ENCODE measurements around the gene TMC6. TPM values are rescaled to one million over a fixed set of nuclear protein-coding genes. Genes with fewer than 3 reads are reported as not detected.

Gene TMC6
- total RNA-seq, 1 experiment from 2014 or later: 22.9 TPM

GRCh38 chr17:78132084-78132676 is 3.6 kb upstream of the TMC6 start:
- H3K27ac ChIP-seq (ENCODE audit: low read depth, low read length, poor library complexity, severe bottlenecking): no peak overlapping the region
- TF ChIP-seq CTCF (conservative IDR thresholded peaks at IDR 0.05; ENCODE audit: low read depth, low read length) (no peak), EZH2 (IDR thresholded peaks at IDR 0.05; ENCODE audit: borderline replicate concordance, low read depth, low read length, poor library complexity, severe bottlenecking) (no peak)
- peaks cover 38% of the 10 kb centered on the region for H3K4me1 ChIP-seq (ENCODE audit: insufficient read depth, low read length, poor library complexity, severe bottlenecking)
- ChIA-PET CTCF (no interaction called here), POLR2A (ENCODE audit: low non-redundant PET) (no interaction called here)
- BruUV-seq (replicated peaks): no TSS peak
- H3K4me3 ChIP-seq (ENCODE audit: low read depth, low read length, poor library complexity, severe bottlenecking): peak overlapping the region; percentile 23
- H3K36me3 ChIP-seq (ENCODE audit: insufficient read depth, low read length, poor library complexity, severe bottlenecking): no peaks in the 10 kb centered on the region
- DNase-seq (ENCODE audit: low spot score): no peak
- H3K27me3 ChIP-seq (replicated peaks; ENCODE audit: insufficient read depth, low read depth, low read length, poor library complexity): no peaks in the 10 kb centered on the region
- intact Hi-C loops (cut with micrococcal nuclease; ENCODE audit: unreplicated experiment): no loop called here
- H3K9me3 ChIP-seq (ENCODE audit: low read depth, low read length, poor library complexity, severe bottlenecking): no peaks in the 10 kb centered on the region

- intact Hi-C loops (cut with micrococcal nuclease; ENCODE audit: unreplicated experiment): no loop called here
- H3K36me3 ChIP-seq (ENCODE audit: insufficient read depth, low read length, poor library complexity, severe bottlenecking): no peaks in the 10 kb centered on the region
- H3K27ac ChIP-seq (ENCODE audit: low read depth, low read length, poor library complexity, severe bottlenecking): no peak overlapping the region
- POLR2A ChIA-PET (ENCODE audit: low non-redundant PET): no interaction called here
- DNase-seq (ENCODE audit: low spot score): no peak
- BruUV-seq (replicated peaks): no TSS peak
- no peaks in the 10 kb centered on the region for H3K27me3 ChIP-seq (replicated peaks; ENCODE audit: insufficient read depth, low read depth, low read length, poor library complexity)
- TF ChIP-seq EZH2 (IDR thresholded peaks at IDR 0.05; ENCODE audit: borderline replicate concordance, low read depth, low read length, poor library complexity, severe bottlenecking) (no peak), CTCF (conservative IDR thresholded peaks at IDR 0.05; ENCODE audit: low read depth, low read length) (no peak)
- CTCF ChIA-PET: no interaction called here
- peak overlapping the region; percentile 23 for H3K4me3 ChIP-seq (ENCODE audit: low read depth, low read length, poor library complexity, severe bottlenecking)
- no peaks in the 10 kb centered on the region for H3K9me3 ChIP-seq (ENCODE audit: low read depth, low read length, poor library complexity, severe bottlenecking)
- H3K4me1 ChIP-seq (ENCODE audit: insufficient read depth, low read length, poor library complexity, severe bottlenecking): peaks cover 45% of the 10 kb centered on the region
Measured at GRCh38 chr17:78131172-78132083, 2.9 kb upstream of the TMC6 start.

- intact Hi-C loops (cut with micrococcal nuclease; ENCODE audit: unreplicated experiment): no loop called here
- Histone ChIP-seq H3K27me3 (replicated peaks; ENCODE audit: insufficient read depth, low read depth, low read length, poor library complexity) (no peaks in the 10 kb centered on the region), H3K4me3 (ENCODE audit: low read depth, low read length, poor library complexity, severe bottlenecking) (peak within 1 kb of the TSS; percentile 23), H3K9me3 (ENCODE audit: low read depth, low read length, poor library complexity, severe bottlenecking) (no peaks in the 10 kb centered on the region), H3K4me1 (ENCODE audit: insufficient read depth, low read length, poor library complexity, severe bottlenecking) (peaks cover 46% of the 10 kb centered on the region), H3K36me3 (ENCODE audit: insufficient read depth, low read length, poor library complexity, severe bottlenecking) (no peaks in the 10 kb centered on the region), H3K27ac (ENCODE audit: low read depth, low read length, poor library complexity, severe bottlenecking) (no peak within 1 kb of the TSS)
- TF ChIP-seq EZH2 (IDR thresholded peaks at IDR 0.05; ENCODE audit: borderline replicate concordance, low read depth, low read length, poor library complexity, severe bottlenecking): no peak
- no peak for TF ChIP-seq CTCF (conservative IDR thresholded peaks at IDR 0.05; ENCODE audit: low read depth, low read length)
- no peak for DNase-seq (ENCODE audit: low spot score)
- no TSS peak for BruUV-seq (replicated peaks)
- ChIA-PET POLR2A (ENCODE audit: low non-redundant PET) (no interaction called here), CTCF (no interaction called here)
Measured at GRCh38 chr17:78130437-78131101, 2.0 kb upstream of the TMC6 start, which contains the start of gene TMC8. Gene TMC8 (plus strand): TSS chr17:78130771. CDS start chr17:78131589, 818 bp downstream.
